Skeletal muscle tissue (tissue), 4 donors: ENCODE measurements around the gene NMRK2. TPM values are rescaled to one million over a fixed set of nuclear protein-coding genes. Genes with fewer than 3 reads are reported as not detected.
A peak's percentile ranks its signal among the peaks of the same experiment; 100 is the strongest.
"Not testable (repeated sequence)": the region's sequence is repeated elsewhere in the genome, so short reads cannot be mapped to it uniquely, and the experiment has no call there.

Source experiments
- H3K27ac ChIP-seq: one replicate; pipeline ENCODE4 v1.7.0; 2013; ENCODE audit warnings: mild to moderate bottlenecking, low read depth, low read length, inconsistent platforms
- H3K27me3 ChIP-seq, 3 donors: one replicate each; pipeline ENCODE4 v1.7.0; 2013; ENCODE audit warnings: low read length in 3 of 3; ENCODE audit not compliant: control insufficient read depth in 3 of 3, insufficient read depth in 3 of 3
- H3K36me3 ChIP-seq, 3 donors: one replicate each; pipeline ENCODE4 v1.7.0; 2013; ENCODE audit warnings: low read length in 3 of 3; ENCODE audit not compliant: control insufficient read depth in 3 of 3, insufficient read depth in 3 of 3
- H3K4me1 ChIP-seq, 3 donors: one replicate each; pipeline ENCODE4 v1.7.0; 2013; ENCODE audit warnings: low read length in 3 of 3, mild to moderate bottlenecking in 3 of 3; ENCODE audit not compliant: control insufficient read depth in 3 of 3, insufficient read depth in 3 of 3
- H3K4me3 ChIP-seq, 3 donors: one replicate each; pipeline ENCODE4 v1.7.0; 2013; ENCODE audit warnings: low read length in 3 of 3
- H3K9ac ChIP-seq, 3 donors: one replicate each; pipeline ENCODE4 v1.7.0; 2013; ENCODE audit warnings: low read length in 3 of 3, mild to moderate bottlenecking in 3 of 3, moderate library complexity in 2 of 3, low read depth in 1 of 3
- H3K9me3 ChIP-seq, 3 donors: one replicate each; pipeline ENCODE4 v1.7.0; 2013; ENCODE audit warnings: low read length in 3 of 3; ENCODE audit not compliant: control insufficient read depth in 3 of 3
- total RNA-seq: library from RNA; depleted of rRNA; stranded (reverse); fragments of >200 nt; gene quantifications from one replicate; pipeline ENCODE4 v1.2.3, GENCODE V29; 2014
- donor health status: Osteomylitis.

The NMRK2 gene
- total RNA-seq, 1 donor from 2014 or later = 48.5 TPM

DNA sequence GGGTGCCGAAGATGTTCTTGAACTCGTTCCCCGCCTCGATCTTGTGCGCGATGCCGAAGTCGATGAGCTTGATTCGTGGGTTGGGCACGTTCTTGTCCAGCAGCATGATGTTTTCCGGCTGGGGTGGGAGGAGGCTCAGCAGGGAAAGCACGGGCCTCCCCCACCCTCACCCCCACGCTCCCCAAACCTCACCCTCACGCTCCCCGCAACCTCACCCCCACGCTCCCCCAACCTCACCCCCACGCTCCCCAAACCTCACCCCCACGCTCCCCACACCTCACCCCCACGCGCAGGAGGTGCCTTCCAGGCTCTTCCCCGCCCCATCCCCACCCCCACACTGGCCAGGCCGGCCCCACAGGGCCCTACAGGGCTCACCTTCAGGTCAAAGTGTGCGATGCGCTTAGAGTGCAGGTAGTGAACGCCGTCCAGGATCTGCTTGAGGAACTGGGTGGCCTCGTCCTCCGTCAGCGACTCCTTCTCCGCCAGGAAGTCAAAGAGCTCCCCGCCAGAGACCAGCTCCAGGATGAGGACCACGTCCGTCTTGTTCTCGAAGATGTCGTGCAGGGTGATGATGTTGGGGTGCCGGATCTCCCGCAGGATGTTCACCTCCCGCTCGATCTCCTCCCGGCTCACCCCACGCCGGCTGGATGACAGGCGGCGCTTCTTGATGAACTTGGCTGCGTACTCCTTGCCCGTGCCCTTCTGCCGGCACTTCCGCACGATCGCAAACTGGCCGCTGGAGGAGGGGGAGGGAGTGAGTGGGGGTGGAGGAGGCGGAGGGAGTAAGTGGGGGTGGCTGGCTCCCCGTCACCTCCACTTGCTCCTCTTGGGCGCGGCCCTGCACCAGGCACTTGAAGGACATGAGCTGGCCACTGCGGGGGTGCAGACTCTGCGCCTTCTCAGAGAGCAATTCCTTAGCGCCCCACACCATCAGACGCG is 31.7 kb downstream of the NMRK2 start:
- Histone ChIP-seq H3K9me3 (no peaks in the 10 kb centered on the region), H3K27me3 (no peaks in the 10 kb centered on the region), H3K36me3 (peaks cover 41 to 58% (median 50%) of the 10 kb centered on the region in 3 donors), H3K4me3 (no peak overlapping the region), H3K27ac (peak overlapping the region; percentile 40), H3K9ac (peak overlapping the region in 1 of 3 donors; percentile 33), H3K4me1 (peaks cover 32 to 59% (median 47%) of the 10 kb centered on the region in 3 donors)

DNA sequence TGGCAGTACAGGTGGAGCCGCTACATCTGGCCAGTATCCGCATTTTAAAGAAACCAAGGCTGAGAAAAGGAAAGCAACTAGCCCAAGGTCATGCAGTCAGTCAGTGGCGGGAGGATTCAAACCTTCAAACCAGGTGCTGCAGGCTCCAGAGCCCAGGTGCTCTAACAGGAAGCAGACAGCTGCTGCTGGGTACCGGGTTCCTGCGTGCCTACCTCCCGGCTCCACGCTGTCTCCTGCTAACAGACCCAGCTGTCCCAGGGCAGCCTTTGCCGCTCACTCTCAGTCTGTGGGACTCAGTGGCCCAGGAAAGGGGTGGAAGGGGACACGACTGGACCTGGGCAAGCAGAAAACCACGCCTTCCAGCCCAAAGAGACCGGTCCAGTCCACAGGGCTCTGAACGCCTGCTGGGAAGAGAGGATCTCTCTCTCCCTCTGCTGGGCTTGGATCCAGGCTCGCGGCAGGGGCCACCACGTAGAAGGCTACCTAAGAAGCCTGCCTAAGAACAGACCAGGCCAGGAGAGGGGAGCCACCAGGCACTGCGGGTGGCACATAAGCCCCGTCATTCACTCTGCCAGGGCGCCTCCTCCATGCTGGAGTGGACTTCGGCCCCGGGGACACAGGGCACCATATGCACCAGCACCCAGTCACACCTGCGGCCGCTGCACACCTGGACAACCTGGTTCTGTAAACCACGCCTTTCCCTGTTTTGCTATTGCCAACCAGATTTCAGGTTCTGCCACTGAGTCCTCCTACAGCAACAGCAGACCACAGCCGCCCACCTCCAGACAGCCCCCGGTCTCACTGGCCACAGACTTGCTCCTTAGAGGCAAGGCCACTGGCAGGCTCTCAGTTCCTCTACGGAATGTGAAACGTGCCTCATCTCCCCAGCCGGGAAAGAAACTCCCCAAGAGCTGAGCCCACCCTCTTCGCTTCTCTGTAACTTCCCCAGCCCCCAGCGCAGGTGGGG is 33.5 kb downstream of the NMRK2 start:
- peak overlapping the region in 1 of 3 donors; percentile 49 for H3K4me3 ChIP-seq
- peaks cover 32 to 52% (median 34%) of the 10 kb centered on the region in 3 donors for H3K36me3 ChIP-seq
- no peaks in the 10 kb centered on the region for H3K9me3 ChIP-seq
- H3K27me3 ChIP-seq = no peaks in the 10 kb centered on the region
- H3K27ac ChIP-seq = peak overlapping the region; percentile 98
- peak overlapping the region in 2 of 3 donors; percentile 48 to 79 for H3K9ac ChIP-seq
- peaks cover 43 to 66% (median 55%) of the 10 kb centered on the region in 3 donors for H3K4me1 ChIP-seq

DNA sequence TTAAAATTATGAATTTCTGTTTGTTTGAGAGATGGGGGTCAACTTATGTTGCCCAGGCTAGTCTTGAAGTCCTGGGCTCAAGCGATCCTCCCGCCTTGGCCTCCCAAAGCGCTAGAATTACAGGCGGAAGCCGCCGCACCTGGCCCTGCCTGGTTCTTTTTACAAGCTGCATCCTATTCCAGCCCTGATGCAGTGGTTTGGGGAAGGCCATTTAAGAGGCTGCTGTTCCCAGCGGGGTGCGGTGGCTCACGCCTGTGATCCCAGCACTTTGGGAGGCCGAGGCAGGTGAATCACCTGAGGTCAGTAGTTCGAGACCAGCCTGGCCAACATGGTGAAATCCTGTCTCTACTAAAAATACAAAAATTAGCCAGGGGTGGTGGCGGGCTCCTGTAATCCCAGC is 35.1 kb downstream of the NMRK2 start:
- peaks cover 23 to 41% (median 30%) of the 10 kb centered on the region in 3 donors for H3K36me3 ChIP-seq
- H3K4me3 ChIP-seq, H3K9me3 ChIP-seq, H3K27me3 ChIP-seq: not testable (repeated sequence)
- peak overlapping the region; percentile 25 to 98 (median 27) for H3K9ac ChIP-seq
- H3K4me1 ChIP-seq = peaks cover 44 to 64% (median 49%) of the 10 kb centered on the region in 3 donors
- H3K27ac ChIP-seq = peak overlapping the region; percentile 98

DNA sequence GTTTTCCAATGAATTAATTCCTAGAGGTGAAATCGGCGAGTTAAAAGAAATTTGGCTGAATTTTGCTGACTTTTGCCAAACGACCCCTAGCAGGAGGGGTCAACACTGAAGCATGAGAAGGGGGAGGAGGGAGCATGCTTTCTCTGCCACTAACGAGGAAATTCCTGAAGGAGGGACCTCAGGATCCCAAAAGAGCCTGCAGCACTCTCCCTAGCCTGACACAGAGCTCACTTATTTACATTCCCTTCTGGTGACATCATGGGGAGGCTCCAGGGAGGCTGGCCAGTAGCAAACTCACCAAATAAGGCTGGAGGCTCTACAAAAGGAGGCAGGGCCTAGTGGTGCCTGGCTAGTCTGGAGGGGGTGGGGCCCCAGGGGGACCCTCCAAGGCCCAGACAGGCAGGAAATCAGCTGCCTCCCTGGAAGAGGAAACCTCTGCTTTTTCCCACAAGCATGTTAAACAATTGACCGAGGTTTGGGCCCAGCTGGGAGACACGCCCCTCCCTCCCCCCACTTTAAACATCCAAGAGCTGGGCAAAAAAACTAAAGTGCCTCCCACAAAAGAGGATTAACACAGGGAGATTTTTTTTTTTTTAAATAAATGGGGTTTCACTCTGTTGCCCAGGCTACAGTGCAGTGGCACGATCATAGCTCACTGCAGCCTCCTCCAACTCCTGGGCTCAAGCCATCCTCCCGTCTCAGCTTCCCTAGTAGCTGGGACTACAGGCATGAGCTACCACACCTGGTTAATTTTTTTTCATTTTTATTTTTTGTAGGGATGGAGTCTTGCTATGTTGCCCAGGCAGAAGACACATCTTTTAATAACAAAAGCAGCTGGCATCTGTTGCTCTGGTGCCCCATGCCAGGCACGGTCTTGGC is 35.9 kb downstream of the NMRK2 start:
- peaks cover 44 to 60% (median 49%) of the 10 kb centered on the region in 3 donors for H3K4me1 ChIP-seq
- H3K4me3 ChIP-seq = peak overlapping the region; percentile 78 to 90 (median 88)
- no peaks in the 10 kb centered on the region for H3K9me3 ChIP-seq
- peak overlapping the region; percentile 25 to 98 (median 96) for H3K9ac ChIP-seq
- peak overlapping the region; percentile 98 for H3K27ac ChIP-seq
- H3K36me3 ChIP-seq = peaks cover 15 to 33% (median 24%) of the 10 kb centered on the region in 3 donors
- H3K27me3 ChIP-seq = no peaks in the 10 kb centered on the region

DNA sequence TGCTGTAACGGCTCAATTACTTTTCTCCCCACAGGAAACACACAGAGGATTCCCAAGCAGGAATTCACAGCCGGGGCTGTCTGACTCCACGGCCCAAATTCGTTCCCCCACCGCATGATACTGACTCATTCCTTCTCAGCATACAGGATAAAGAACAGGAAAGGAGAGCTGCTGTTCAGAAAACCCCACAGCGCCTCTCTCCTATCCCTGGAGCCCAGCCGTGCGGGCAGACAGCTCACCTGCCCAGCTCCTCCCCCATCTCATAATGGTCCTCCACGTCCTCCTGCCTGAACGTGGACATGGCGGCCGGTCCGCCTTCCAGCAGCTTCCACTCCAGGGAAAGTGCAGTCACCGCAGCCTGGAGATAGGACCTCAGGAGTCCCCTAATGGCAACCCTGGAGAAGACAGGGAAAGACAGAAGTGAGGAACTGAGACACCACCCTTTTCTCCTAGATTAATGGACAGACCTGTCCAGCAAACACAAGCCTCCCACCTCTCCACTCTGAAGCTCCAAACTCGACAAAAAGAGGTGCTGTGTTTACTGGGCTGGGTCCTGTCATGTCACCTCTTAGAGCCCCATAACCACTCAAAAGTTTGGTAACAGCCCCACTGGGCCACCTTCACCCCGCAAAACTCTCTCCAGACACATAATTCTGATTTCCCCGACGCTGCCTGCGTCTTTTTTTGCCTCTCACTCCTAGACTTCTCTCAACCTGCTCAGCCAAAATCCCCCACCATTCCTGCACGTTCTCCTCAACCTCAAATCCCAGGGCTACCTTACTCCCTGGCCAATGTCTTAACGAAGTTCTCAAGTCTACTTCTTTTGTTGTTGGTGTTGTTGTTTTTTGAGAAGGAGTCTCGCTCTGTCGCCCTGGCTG is 36.8 kb downstream of the NMRK2 start:
- Histone ChIP-seq H3K4me1 (peaks cover 44 to 56% (median 49%) of the 10 kb centered on the region in 3 donors), H3K9ac (peak overlapping the region; percentile 89 to 98 (median 96)), H3K36me3 (peaks cover 10 to 28% (median 20%) of the 10 kb centered on the region in 3 donors), H3K9me3 (no peaks in the 10 kb centered on the region), H3K4me3 (peak overlapping the region; percentile 78 to 90 (median 88)), H3K27ac (peak overlapping the region; percentile 98), H3K27me3 (no peaks in the 10 kb centered on the region)

DNA sequence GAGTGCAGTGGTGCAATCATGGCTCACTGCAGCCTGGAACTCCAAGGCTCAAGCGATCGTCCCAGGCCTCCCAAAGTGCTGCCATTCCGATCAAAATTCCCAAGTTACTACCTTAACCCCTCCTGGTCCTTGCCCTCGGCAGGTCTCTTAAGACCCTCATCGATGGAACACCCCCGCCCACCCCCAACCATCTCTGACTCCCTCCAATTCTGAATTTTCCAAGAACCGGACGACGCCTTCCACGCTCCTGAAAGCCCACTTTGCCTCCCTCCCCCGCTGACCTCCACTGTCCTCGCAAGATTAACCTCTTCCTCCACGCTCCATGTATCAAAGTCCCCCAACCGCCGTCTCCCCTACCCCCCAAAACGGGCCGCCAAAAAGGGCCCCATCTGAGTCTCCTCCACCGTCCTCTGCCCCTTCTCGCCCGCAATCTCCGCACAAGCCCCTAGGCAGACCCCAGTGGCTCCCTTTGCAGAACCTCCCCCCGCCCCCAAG is 37.5 kb downstream of the NMRK2 start:
- Histone ChIP-seq H3K9ac (peak overlapping the region; percentile 89 to 98 (median 96)), H3K4me3 (peak overlapping the region; percentile 78 to 90 (median 88)), H3K9me3 (no peaks in the 10 kb centered on the region), H3K36me3 (peaks cover 14 to 26% (median 25%) of the 10 kb centered on the region in 3 donors), H3K4me1 (peaks cover 44 to 53% (median 51%) of the 10 kb centered on the region in 3 donors), H3K27me3 (no peaks in the 10 kb centered on the region), H3K27ac (peak overlapping the region; percentile 98)

DNA sequence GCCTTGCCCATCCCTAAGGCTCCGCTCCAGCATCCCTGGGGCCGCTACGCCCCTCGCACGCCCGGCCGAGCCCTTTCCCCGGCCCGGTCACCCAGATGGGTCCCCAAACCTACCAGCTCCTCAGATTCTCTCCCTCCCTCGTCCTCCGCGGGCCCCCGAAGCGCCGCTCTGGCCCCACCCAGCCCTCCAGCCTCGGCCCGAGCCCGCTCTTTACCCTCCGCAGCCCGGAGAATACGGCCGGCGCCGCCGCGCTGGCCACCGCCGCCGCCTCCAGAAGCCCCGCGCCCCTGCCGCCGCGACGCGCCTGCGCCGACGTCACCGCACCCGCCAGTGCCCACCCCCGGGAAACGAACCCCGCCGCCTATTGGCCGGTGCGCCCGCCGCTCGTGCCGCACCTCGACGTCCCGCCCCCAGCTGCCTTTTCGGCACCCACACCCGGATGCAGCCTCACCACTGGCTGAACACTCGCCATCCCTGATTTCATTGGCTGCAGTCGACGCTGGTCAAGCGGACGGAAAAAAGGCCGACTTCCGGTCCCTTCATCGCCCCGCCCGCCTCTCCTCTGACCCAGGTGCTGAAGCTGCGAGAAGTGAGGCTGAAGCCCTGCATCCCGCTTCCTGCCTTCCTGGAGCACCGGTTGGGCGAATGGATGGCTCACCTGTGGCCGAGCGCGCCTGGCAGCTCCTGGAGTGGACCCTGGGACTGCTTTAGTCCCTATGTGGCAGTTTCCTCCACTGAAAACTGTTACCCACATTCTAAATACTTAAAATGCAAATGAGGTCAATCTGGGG is 38.1 kb downstream of the NMRK2 start, which contains the start of gene DAPK3:
TSS of gene DAPK3 (minus strand) at position 292 of the 791 bp plus-strand sequence. CDS start 1,364 bp downstream, outside the sequence.
- H3K4me1 ChIP-seq = peaks cover 43 to 53% (median 47%) of the 10 kb centered on the region in 3 donors
- H3K27ac ChIP-seq = peak within 1 kb of the TSS; percentile 98
- no peaks in the 10 kb centered on the region for H3K9me3 ChIP-seq
- peak within 1 kb of the TSS; percentile 78 to 90 (median 88) for H3K4me3 ChIP-seq
- peaks cover 15 to 27% (median 26%) of the 10 kb centered on the region in 3 donors for H3K36me3 ChIP-seq
- H3K9ac ChIP-seq = peak within 1 kb of the TSS; percentile 89 to 98 (median 96)
- H3K27me3 ChIP-seq = no peaks in the 10 kb centered on the region

DNA sequence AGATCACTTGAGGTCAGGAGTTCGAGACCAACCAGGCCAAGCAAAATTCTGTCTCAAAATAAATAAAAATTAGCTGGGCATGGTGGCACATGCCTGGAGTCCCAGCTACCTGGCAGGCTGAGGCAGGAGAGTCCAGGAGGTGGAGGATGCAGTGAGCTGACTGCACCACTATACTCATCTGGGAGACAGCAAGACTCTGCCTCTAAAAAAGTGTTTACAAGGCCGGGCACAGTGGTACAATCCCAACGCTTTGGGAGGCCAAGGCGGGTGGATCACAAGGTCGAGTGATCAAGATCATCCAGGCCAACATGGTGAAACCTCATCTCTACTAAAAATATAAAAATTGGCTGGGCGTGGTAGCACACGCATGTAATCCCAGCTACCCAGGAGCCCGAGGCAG is 42.3 kb downstream of the NMRK2 start:
- peaks cover 6 to 20% (median 7%) of the 10 kb centered on the region in 3 donors for H3K4me1 ChIP-seq
- H3K9me3 ChIP-seq = no peaks in the 10 kb centered on the region
- H3K9ac ChIP-seq = no peak overlapping the region
- H3K27ac ChIP-seq = no peak overlapping the region
- no peak overlapping the region for H3K4me3 ChIP-seq
- no peaks in the 10 kb centered on the region for H3K27me3 ChIP-seq
- H3K36me3 ChIP-seq = peaks cover 45 to 49% (median 46%) of the 10 kb centered on the region in 3 donors
